AG04449 (cell line): ENCODE results near the gene ZC4H2.
"Not testable (repeated sequence)": the region's sequence is repeated elsewhere in the genome, so short reads cannot be mapped to it uniquely, and the experiment has no call there.

Experiments
- CTCF ChIA-PET: fragments of 350-600 bp; formaldehyde crosslinking; extraction: SDS; loops from one replicate; lab custom pipeline; 2021; ENCODE audit warnings: antibody characterized with exemption; lab: Yijun Ruan, JAX
- POLR2A ChIA-PET: fragments of 400-600, 350-600 bp; formaldehyde crosslinking; extraction: SDS; loops from one replicate; lab custom pipeline; 2020; ENCODE audit warnings: antibody characterized with exemption, inconsistent platforms; lab: Yijun Ruan, JAX
- DNase-seq: peaks from one replicate; pipeline ENCODE4 v3.0.0-alpha.2; 2010; ENCODE audit warnings: low read depth, low spot score
- H3K4me3 ChIP-seq: 2 replicates; pipeline ENCODE4 v1.5.1; 2011; ENCODE audit warnings: low read depth, mild to moderate bottlenecking, control low read depth, low read length
- TF ChIP-seq, protein P1 (sequence below): IDR thresholded peaks from one replicate; pipeline ENCODE4 v1.5.1; 2011; ENCODE audit warnings: mild to moderate bottlenecking, moderate library complexity, low read length, control low read depth, inconsistent platforms; ENCODE audit not compliant: insufficient read depth; ENCODE audit errors: missing control alignments

ZC4H2 gene

DNA sequence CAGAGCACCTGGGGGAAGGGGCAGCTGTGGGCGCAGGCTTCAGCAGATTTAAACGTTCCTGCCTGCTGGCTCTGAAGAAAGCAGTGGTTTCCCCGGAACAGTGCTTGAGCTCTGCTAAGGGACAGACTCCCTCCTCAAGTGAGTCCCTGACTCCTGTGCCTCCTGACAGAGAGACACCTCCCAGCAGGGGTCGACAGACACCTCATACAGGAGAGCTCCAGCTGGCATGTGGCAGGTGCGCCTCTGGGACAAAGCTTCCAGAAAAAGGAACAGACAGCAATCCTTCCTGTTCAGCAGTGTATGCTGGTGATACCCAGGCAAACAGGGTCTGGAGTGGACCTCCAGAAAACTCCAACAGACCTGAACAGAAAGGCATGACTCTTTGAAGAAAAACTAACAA is 68.1 kb downstream of the ZC4H2 start:
- DNase-seq = no peak
- TF ChIP-seq, protein P1, sequence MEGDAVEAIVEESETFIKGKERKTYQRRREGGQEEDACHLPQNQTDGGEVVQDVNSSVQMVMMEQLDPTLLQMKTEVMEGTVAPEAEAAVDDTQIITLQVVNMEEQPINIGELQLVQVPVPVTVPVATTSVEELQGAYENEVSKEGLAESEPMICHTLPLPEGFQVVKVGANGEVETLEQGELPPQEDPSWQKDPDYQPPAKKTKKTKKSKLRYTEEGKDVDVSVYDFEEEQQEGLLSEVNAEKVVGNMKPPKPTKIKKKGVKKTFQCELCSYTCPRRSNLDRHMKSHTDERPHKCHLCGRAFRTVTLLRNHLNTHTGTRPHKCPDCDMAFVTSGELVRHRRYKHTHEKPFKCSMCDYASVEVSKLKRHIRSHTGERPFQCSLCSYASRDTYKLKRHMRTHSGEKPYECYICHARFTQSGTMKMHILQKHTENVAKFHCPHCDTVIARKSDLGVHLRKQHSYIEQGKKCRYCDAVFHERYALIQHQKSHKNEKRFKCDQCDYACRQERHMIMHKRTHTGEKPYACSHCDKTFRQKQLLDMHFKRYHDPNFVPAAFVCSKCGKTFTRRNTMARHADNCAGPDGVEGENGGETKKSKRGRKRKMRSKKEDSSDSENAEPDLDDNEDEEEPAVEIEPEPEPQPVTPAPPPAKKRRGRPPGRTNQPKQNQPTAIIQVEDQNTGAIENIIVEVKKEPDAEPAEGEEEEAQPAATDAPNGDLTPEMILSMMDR = no peak
- H3K4me3 ChIP-seq = no peak overlapping the region
- ChIA-PET CTCF (no interaction called here), POLR2A (no interaction called here)

DNA sequence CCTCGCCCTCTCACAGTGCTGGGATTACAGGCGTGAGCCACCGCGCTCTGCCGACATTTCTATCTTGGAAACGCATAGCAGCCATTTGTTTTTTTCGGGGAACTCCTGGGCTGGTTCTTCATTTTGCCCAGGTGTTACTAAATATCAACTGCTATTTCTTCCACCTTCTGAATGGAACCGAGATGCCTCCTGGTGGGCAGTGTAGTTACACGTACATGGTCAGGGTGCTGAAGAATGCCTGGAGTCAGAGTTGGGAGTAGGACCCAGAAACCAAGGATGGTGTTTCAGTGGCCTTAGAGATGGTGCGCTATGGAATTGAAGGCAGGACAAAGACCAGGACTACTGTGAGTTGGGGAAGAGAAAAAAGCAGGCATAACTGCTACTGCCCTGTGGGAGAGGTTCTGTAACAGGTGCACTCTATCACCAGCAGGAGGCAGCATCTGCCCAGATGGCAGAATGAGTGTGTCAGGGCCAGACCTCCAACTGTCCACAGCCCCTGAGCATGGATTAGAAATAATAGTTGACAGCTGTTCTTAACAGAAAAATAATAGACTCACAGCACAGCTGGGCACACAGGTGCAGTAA is 81.7 kb downstream of the ZC4H2 start:
- CTCF ChIA-PET = no interaction called here

DNA sequence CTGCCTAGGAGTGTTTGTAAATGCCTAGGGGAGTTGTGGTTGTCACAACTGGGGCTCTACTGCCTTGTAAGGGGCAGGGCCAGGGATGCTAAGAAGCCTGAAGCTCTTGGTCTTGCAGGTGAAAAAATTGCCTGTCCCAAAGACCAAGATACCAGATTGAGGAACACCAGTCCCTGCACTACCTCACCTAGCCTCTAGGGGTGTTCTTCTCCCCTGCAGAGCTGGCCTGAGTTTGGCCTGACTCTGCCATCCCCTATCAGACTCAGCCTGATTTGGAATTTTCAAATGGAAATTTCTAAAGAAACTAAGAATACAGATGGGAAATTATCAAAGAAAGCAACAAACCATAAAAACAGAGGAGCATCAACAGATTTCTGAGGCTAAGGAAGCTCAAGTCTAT is 90.4 kb downstream of the ZC4H2 start:
- POLR2A ChIA-PET = no interaction called here

More for the DNA sequence above, 81.7 kb downstream of the ZC4H2 start:
- POLR2A ChIA-PET = no interaction called here
- no peak for DNase-seq
- H3K4me3 ChIP-seq = no peak overlapping the region
- TF ChIP-seq, protein P1 = peak; percentile 21

DNA sequence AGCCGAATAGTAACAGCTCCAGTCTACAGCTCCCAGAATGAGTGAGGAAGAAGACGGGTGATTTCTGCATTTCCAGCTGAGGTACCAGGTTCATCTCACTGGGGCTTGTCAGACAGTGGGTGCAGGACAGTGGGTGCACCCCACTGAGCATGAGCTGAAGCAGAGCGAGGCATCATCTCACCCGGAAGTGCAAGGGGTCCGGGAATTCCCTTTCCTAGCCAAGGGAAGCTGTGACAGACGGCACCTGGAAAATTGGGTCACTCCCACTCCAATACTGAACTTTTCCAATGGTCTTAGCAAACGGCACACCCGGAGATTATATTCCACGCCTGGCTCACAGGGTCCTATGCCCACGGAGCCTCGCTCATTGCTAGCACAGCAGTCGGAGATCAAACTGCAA is 97.5 kb downstream of the ZC4H2 start:
- CTCF ChIA-PET, H3K4me3 ChIP-seq, POLR2A ChIA-PET, DNase-seq: not testable (repeated sequence)

More for the DNA sequence above, 90.4 kb downstream of the ZC4H2 start:
- TF ChIP-seq, protein P1 = no peak
- no peak for DNase-seq
- H3K4me3 ChIP-seq = no peak overlapping the region
- CTCF ChIA-PET = no interaction called here

DNA sequence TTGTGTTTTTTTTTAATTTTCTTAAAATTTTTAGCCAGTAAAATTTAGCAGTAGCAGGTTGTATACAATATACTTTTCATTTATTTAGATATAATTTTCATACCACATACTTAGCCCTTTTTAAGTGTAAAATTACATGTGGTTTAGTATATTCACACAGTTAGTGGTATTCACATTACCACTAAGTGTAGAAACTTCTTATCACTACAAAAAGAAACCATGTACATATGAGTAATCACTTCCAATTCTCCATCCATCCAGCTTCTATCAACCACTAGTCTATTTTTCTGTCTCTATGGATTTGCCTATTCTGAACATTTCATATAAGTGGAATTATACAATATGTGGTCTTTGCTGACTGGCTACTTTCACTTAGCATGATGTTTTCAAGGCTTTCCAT is 109.0 kb downstream of the ZC4H2 start:
- ChIA-PET CTCF (no interaction called here), POLR2A (no interaction called here)
- no peak overlapping the region for H3K4me3 ChIP-seq
- no peak for DNase-seq
- TF ChIP-seq, protein P1 = no peak
